Neural progenitor cell (in vitro differentiated cells): Measurements from ENCODE around the gene KLHDC9.

Experiments used
- EZH2 ChIP-seq: fragments of 200-600 bp; sonication (generic); IDR thresholded peaks from 2 replicates; pipeline ENCODE4 v1.6.1; 2017; ENCODE audit warnings: antibody characterized with exemption, mild to moderate bottlenecking, moderate library complexity
- EZH2phosphoT487 ChIP-seq: fragments of 200-600 bp; sonication (generic); IDR thresholded peaks from 2 replicates; pipeline ENCODE4 v1.6.1; 2017; ENCODE audit warnings: antibody characterized with exemption
- TF ChIP-seq, protein P1 (sequence below): fragments of 200-600 bp; sonication (generic); IDR thresholded peaks from 2 replicates; pipeline ENCODE4 v1.5.1; 2017; ENCODE audit warnings: antibody characterized with exemption, mild to moderate bottlenecking

DNA sequence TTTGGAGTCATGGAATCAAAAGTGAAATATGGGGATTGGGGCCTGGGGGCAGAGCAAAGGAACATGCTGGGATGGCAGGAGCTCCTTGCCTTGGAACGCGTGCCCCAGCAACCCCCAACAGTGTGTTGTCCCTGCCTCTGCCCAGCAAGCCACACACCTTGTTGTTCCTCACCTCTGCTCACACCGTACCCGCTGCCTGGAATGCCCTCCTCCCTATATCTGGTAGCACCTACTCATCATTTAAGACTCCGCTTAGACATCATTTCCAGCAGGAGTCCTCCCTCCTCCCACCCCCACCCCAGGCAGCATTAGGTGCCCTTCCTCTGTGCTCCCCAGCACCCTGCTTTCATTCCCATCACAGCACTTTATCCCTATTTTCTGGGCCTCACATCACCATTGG lies 16.6 kb upstream of the KLHDC9 start:
- TF ChIP-seq, protein P1, sequence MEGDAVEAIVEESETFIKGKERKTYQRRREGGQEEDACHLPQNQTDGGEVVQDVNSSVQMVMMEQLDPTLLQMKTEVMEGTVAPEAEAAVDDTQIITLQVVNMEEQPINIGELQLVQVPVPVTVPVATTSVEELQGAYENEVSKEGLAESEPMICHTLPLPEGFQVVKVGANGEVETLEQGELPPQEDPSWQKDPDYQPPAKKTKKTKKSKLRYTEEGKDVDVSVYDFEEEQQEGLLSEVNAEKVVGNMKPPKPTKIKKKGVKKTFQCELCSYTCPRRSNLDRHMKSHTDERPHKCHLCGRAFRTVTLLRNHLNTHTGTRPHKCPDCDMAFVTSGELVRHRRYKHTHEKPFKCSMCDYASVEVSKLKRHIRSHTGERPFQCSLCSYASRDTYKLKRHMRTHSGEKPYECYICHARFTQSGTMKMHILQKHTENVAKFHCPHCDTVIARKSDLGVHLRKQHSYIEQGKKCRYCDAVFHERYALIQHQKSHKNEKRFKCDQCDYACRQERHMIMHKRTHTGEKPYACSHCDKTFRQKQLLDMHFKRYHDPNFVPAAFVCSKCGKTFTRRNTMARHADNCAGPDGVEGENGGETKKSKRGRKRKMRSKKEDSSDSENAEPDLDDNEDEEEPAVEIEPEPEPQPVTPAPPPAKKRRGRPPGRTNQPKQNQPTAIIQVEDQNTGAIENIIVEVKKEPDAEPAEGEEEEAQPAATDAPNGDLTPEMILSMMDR, result no peak
- TF ChIP-seq EZH2phosphoT487, result no peak
- TF ChIP-seq EZH2, result no peak
